ENCODE measurements around the gene SPATA31C2. TPM values are rescaled to one million over a fixed set of nuclear protein-coding genes. Genes with fewer than 3 reads are reported as not detected.

Gene SPATA31C2
- total RNA-seq, 1 experiment from 2014 or later, result 0.15 TPM

- no peak overlapping the region for H3T11ph ChIP-seq (ENCODE audit: low read length)
- TF ChIP-seq, protein P1, sequence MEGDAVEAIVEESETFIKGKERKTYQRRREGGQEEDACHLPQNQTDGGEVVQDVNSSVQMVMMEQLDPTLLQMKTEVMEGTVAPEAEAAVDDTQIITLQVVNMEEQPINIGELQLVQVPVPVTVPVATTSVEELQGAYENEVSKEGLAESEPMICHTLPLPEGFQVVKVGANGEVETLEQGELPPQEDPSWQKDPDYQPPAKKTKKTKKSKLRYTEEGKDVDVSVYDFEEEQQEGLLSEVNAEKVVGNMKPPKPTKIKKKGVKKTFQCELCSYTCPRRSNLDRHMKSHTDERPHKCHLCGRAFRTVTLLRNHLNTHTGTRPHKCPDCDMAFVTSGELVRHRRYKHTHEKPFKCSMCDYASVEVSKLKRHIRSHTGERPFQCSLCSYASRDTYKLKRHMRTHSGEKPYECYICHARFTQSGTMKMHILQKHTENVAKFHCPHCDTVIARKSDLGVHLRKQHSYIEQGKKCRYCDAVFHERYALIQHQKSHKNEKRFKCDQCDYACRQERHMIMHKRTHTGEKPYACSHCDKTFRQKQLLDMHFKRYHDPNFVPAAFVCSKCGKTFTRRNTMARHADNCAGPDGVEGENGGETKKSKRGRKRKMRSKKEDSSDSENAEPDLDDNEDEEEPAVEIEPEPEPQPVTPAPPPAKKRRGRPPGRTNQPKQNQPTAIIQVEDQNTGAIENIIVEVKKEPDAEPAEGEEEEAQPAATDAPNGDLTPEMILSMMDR (conservative IDR thresholded peaks at IDR 0.05), result peak; percentile 95
- peaks cover 0 to 5% (median 0%) of the 10 kb centered on the region in 3 experiments; a peak in 1 of 7 replicates for H3K36me3 Mint-ChIP-seq (ENCODE audit: insufficient read depth in 1 of 3, low read depth in 3 of 3)
- no peak overlapping the region for H3K23ac ChIP-seq (ENCODE audit: insufficient read length, low read depth, low read length)
- H3K9me3 Mint-ChIP-seq, result peaks cover 1% of the 10 kb centered on the region in 2 experiments; a peak in 3 of 5 replicates
- H3K14ac ChIP-seq (ENCODE audit: insufficient read depth, low read length), result no peak overlapping the region
- H3K4ac ChIP-seq (ENCODE audit: low read depth, low read length), result no peak overlapping the region
- no peak overlapping the region for H2AFZ ChIP-seq (ENCODE audit: low read length)
- no peaks in the 10 kb centered on the region for H3K23me2 ChIP-seq (ENCODE audit: insufficient read length, low read depth, low read length, poor library complexity, severe bottlenecking)
- H3K4me2 ChIP-seq (ENCODE audit: insufficient read depth, insufficient read length, low read length), result no peak overlapping the region
- H2BK5ac ChIP-seq (ENCODE audit: insufficient read length, low read length), result no peak overlapping the region
- peak; percentile 69 for DNase-seq
- no peak overlapping the region for H3K4me3 Mint-ChIP-seq
- no peak overlapping the region for H2AK5ac ChIP-seq (ENCODE audit: insufficient read length, low read length)
- H3K9ac ChIP-seq (ENCODE audit: extremely low read depth, insufficient read length, low read length), result no peak overlapping the region
- no peak overlapping the region for H3K18ac ChIP-seq (ENCODE audit: insufficient read length, low read depth, low read length)
- H4K5ac ChIP-seq (ENCODE audit: insufficient read length, low read depth, low read length), result no peak overlapping the region
- H3K79me2 ChIP-seq (ENCODE audit: insufficient read depth, low read length), result no peaks in the 10 kb centered on the region
- H3K9me3 ChIP-seq (ENCODE audit: control insufficient read depth, low read depth, low read length), result no peaks in the 10 kb centered on the region
- H4K20me1 ChIP-seq (ENCODE audit: control insufficient read depth, insufficient read depth, insufficient read length), result no peaks in the 10 kb centered on the region
- no peak overlapping the region for H3K56ac ChIP-seq (ENCODE audit: insufficient read length, low read depth, low read length)
- H3K27ac Mint-ChIP-seq, result no peak overlapping the region
- no peaks in the 10 kb centered on the region for H3K4me1 ChIP-seq (ENCODE audit: insufficient read depth, low read length)
- peaks cover 7 to 11% of the 10 kb centered on the region in 2 experiments for H3K4me1 Mint-ChIP-seq
- no peak overlapping the region for H2BK20ac ChIP-seq (ENCODE audit: low read depth, low read length, poor library complexity, severe bottlenecking)
- H2BK12ac ChIP-seq (ENCODE audit: insufficient read length, low read depth, low read length), result no peak overlapping the region
- H3K27me3 Mint-ChIP-seq (ENCODE audit: low read depth), result peaks cover 3% of the 10 kb centered on the region; the same call in 1 of the 2 replicates
- no CpG with 5 or more reads among the region's 10 CpGs for WGBS (ENCODE audit: extremely low coverage, insufficient read length, low lambda C conversion rate)
- no peak overlapping the region for H4K91ac ChIP-seq (ENCODE audit: insufficient read length, low read depth, low read length)
- no peaks in the 10 kb centered on the region for H3K27me3 ChIP-seq (ENCODE audit: insufficient read depth, low read length)
- no peak overlapping the region for H3K27ac ChIP-seq (ENCODE audit: insufficient read length, low read depth, low read length)
- H2BK120ac ChIP-seq (ENCODE audit: low read depth, low read length, poor library complexity, severe bottlenecking), result no peak overlapping the region
- no peak overlapping the region for H4K8ac ChIP-seq (replicated peaks; ENCODE audit: insufficient read length, low read depth, low read length)
- no peaks in the 10 kb centered on the region for H3K79me1 ChIP-seq (ENCODE audit: insufficient read depth, low read depth, low read length, poor library complexity, severe bottlenecking)
- H2BK15ac ChIP-seq (ENCODE audit: low read depth, low read length), result no peak overlapping the region
Measured at GRCh38 chr9:88173378-88173999, 35.2 kb upstream of the SPATA31C2 start.

All from H9 (cell line).